Superior temporal gyrus (tissue), 1 donor: ENCODE data around the gene ANTXR1.

ENCODE experiments used
- DNase-seq: peaks from one replicate; pipeline ENCODE4 v3.0.0-alpha.2; 2016; ENCODE audit errors: extremely low spot score

ANTXR1 gene

DNA sequence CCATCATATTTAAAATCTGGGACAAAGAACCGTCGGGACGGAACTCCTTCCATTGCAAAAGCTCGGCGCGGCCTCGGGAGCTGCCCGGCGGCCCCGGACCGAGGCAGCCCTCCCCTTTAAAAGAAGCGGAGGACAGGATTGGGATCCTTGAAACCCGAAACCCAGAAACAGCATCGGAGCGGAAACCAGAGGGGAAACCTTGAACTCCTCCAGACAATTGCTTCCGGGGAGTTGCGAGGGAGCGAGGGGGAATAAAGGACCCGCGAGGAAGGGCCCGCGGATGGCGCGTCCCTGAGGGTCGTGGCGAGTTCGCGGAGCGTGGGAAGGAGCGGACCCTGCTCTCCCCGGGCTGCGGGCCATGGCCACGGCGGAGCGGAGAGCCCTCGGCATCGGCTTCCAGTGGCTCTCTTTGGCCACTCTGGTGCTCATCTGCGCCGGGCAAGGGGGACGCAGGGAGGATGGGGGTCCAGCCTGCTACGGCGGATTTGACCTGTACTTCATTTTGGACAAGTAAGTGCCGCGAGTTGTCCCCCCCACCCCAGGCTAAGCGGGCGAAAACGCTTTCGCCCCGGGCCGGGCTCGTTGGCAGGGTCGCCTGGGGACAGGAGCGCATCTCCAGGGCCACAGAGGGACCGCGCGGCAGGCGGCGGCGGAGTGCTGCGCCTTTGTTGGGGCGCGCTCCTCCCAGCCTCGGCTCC, at the start of gene ANTXR1:
ANTXR1 (plus strand) TSS at position 38 of the 698 bp plus-strand sequence; CDS start at position 359, 321 bp downstream.
- DNase-seq, result peak; percentile 55

GRCh38 chr2:68964282-68964681, 48.7 kb upstream of the ANTXR1 start:
- no peak for DNase-seq

DNA sequence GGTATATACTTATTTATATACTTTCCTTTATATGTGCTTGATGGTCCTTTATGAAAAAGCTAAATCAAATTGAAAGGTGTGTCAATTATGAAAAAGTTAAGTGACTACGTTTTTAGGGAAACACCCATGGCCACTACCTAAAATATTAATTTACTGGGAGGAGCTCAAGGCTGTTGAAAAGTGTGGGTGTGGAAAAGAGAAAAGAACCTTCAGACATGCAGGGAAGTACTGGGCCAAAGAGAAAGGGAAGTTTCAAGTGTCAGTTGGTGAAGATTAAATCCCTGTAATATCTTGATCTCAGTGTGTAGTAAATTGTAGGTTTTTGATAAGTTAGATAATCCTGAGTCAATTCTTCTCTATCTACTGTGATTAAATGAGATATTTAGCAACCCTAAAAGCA, 44.8 kb upstream of the ANTXR1 start:
- DNase-seq, result no peak

GRCh38 chr2:68969736-68970490, 43.1 kb upstream of the ANTXR1 start:
- no peak for DNase-seq

- DNase-seq, result no peak
These were observed 42.3 kb upstream of the ANTXR1 start for GRCh38 chr2:68970566-68971265.

- DNase-seq, result no peak
These were observed 41.3 kb upstream of the ANTXR1 start for GRCh38 chr2:68971591-68972231.

GRCh38 chr2:68974251-68974650, 38.7 kb upstream of the ANTXR1 start, which contains the start of gene GKN1:
Gene GKN1, plus strand, starts transcription at chr2:68974636. Its CDS starts 42 bp downstream, at chr2:68974678.
- DNase-seq, result no peak

DNA sequence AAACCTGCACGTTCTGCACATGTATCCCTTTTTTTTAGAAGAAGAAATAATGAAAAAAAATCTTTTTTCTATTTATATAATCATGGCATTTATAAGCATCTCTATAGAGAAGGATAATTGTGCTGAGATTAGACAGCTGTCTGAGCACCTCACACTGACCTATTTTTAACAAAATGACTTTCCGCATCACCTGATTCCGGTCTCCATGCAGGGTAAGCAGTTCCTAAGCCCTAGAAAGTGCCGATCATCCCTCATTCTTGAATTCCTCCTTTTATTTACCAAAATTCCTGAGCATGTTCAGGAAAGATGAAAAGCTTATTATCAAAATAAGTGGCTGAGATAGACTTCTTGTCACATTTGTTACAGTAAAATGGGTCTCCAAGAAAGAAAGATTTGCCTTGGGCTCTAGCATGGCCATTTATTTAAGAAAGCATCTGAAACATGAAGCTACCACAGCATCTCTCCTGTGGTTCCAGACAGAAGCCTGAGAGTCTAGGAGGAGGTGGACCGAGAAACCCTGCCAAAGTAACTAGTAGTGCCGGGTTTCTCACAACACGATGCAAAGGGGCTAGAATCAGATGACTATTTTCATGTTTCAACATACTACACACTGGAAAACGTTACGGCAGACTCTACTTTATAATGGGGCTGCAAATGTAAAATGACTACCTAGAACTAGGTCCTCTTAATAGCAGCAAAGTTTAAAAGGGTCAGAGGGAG, 37.9 kb upstream of the ANTXR1 start:
- DNase-seq, result no peak

DNA sequence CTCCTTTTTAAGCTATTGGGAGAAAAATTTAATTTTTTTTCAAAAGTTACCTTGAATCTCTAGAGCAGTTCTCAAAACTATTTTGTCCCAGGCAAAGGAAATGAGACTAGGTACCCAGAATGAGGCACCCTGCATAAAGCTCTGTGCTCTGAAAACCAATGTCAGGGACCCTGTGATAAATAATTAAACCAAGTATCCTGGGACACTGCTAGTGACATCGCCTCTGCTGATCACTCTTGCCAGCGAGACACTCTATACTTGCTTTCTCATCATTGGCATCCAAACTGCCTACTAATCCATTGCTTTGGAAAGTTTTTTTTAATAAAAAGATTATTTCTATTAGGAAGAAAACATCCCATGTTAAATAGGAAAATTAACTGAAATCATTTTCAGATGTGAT, 37.1 kb upstream of the ANTXR1 start:
- DNase-seq, result no peak

- no peak for DNase-seq
These were observed 35.5 kb upstream of the ANTXR1 start for GRCh38 chr2:68977453-68977852.

DNA sequence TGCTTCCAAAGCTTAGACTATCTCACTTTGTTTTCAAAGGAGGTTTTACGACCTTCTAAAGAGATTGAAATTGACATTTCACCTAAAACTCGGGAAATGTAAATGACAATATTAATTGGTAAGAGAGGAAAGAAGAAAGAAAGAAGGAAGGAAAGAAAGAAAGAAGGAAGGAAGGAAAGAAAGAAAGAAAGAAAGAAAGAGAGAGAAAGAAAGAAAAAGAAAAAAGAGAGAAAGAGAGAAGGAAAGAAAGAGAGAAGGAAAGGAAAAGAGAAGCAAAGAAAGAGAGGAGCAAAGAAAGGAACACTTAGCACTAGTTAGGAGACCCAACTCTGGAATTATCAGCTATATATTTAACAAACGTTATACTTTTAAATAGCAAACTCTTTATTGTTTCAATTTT, 34.9 kb upstream of the ANTXR1 start:
- no peak for DNase-seq

DNA sequence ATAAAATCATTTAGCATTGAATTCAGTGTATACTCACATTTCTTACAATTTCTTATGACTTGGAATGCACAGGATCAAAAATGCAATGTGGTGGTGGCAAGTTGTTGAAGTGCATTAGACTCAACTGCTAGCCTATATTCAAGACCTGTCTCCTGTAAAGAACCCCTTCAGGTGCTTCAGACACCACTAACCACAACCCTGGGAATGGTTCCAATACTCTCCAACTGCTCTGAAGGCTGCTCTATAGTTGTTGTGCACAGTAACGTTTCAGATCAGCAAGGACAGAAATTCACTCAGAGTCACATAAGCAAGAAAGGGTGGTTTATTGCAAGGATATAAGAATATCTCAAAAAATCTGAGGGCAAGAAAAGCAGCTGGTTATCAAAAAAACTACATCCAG, 32.0 kb upstream of the ANTXR1 start:
- no peak for DNase-seq

- DNase-seq, result no peak
These were observed 25.9 kb upstream of the ANTXR1 start for GRCh38 chr2:68987021-68987503.

- DNase-seq, result no peak
These were observed 23.9 kb upstream of the ANTXR1 start for GRCh38 chr2:68989035-68989434.

DNA sequence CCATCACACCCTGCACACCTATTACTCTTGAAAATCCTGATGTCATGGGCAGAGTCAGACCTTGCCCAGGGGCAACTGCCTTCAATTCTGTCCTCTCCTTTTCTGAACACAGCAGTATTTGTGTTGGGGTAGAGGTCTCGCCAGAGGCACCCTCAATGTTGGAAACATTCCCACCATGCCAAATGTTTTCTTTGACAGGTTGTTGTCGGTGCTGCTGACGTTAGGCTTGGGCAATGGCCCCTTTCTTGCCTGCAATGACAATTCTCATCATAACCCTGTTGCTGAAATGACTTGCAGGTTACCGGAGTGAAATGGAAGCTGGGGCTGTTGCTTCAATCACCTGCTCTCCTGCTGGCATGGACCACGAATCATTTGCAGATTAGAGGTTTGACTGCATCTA, 20.6 kb upstream of the ANTXR1 start:
- DNase-seq, result no peak

- no peak for DNase-seq
These were observed 20.0 kb upstream of the ANTXR1 start for GRCh38 chr2:68992933-68993332.

- no peak for DNase-seq
These were observed 19.3 kb upstream of the ANTXR1 start for GRCh38 chr2:68993660-68994059.

DNA sequence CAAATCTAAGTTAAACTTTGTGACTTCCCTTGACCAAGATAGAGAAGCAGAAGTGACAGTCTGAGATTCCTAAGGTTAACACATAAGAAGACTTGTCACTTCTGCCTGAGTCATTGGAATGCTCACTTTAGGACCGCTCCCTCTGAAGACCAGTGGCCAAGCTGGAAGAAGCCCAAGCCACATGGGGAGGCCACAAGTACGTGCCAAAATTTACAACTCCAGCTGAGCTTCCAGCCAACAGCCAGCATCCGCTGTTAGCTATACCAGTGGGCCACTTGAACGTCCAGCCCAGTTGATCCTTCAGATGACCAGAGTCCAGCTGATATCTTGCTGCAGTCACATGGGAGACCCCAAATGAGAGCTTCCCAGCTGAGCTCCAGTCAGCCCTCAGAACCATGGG, 18.1 kb upstream of the ANTXR1 start:
- no peak for DNase-seq

DNA sequence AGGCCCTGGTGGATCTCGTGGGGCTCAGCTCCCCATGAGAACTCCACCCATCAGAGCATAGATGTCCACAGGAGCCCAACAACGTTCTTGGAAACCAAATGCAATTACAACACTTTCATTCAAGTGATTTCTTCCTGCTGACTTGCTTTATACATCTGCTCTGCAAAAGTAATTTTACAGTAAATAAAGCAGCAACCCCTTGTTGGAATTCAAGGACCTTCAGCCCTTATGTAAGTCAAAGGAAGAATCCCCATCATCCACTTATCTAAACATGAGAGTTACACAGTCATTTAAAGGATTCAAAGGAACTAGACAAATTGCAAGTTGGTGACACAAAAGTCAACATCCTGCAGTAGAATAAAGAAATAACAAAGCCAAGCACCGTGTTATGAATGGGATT, 17.1 kb upstream of the ANTXR1 start:
- DNase-seq, result no peak

DNA sequence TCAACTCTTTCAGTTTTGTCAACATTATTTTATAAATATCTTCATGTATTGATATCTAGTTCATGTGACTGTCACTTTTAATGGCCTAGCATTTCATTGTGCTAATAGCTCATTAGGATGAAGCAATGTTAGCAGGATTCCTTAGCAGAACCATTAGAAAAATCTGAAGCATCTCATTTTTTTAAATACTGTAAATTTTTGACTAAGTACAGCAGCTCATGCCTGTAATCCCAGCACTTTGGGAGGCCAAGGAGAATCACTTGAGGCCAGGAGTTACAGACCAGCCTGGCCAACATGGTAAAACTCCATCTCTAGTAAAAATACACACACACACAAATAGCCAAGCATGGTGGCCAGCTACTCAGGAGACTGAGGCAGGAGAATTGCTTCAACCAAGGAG, 15.6 kb upstream of the ANTXR1 start:
- DNase-seq, result no peak

DNA sequence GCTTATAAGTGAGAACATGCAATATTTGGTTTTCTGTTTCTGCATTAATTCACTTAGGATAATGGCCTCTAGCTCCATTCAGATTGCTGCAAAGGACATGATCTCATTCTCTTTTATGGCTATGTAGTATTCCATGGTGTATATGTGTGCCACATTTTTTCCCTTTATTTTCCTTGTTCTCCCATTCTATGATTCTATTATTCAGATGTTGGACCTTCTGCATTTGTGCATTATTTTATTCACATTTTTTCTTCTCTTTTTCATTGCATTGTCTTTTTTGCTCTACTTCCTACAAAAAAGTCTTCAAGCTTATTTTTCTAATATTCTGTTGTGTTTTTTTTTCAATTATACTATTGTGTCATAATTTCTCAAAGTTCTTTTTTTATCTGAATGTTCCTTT, 11.1 kb upstream of the ANTXR1 start:
- DNase-seq, result no peak
